Gastroesophageal sphincter (tissue), 3 donors: ENCODE measurements around the gene KCTD16.

ENCODE experiments used
- POLR2A ChIP-seq, 2 donors: fragments of 450-650 bp; IDR thresholded peaks; one replicate each; pipeline ENCODE4 v1.6.1; 2017; ENCODE audit warnings: antibody characterized with exemption in 2 of 2, mild to moderate bottlenecking in 2 of 2, moderate library complexity in 1 of 2
- TF ChIP-seq, protein P1 (sequence below), 4 experiments: fragments of 200-600 bp in 2 of 4; fragments of 450-650 bp in 2 of 4; sonication (generic) in 1 of 4; IDR thresholded peaks; one replicate each; pipeline ENCODE4 v1.5.1; 2017 to 2019; ENCODE audit warnings: antibody characterized with exemption in 4 of 4, mild to moderate bottlenecking in 2 of 4, moderate library complexity in 2 of 4

DNA sequence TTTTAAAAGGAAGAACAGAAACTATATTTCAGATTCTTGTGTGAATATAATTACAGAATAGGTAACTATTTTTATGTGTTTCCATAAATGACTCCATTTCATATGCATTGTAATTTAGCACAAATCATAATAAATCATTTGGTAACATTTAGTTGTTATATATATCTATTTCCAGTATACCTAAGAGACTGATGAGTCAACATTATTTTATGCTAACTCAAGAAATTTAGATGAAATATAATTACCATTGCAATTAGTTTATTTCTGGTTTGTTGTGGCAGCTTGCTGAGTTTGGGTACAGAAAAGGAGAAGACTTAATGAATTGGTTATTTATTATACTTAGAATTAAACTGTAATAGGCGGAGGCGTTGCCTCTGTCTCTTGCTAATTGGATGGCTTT, 314.9 kb downstream of the KCTD16 start:
- no peak for TF ChIP-seq POLR2A (IDR thresholded peaks at IDR 0.05)
- TF ChIP-seq, protein P1, sequence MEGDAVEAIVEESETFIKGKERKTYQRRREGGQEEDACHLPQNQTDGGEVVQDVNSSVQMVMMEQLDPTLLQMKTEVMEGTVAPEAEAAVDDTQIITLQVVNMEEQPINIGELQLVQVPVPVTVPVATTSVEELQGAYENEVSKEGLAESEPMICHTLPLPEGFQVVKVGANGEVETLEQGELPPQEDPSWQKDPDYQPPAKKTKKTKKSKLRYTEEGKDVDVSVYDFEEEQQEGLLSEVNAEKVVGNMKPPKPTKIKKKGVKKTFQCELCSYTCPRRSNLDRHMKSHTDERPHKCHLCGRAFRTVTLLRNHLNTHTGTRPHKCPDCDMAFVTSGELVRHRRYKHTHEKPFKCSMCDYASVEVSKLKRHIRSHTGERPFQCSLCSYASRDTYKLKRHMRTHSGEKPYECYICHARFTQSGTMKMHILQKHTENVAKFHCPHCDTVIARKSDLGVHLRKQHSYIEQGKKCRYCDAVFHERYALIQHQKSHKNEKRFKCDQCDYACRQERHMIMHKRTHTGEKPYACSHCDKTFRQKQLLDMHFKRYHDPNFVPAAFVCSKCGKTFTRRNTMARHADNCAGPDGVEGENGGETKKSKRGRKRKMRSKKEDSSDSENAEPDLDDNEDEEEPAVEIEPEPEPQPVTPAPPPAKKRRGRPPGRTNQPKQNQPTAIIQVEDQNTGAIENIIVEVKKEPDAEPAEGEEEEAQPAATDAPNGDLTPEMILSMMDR (IDR thresholded peaks at IDR 0.05), result no peak
